ENCODE results near the gene RET. TPM values are rescaled to one million over a fixed set of nuclear protein-coding genes. Genes with fewer than 3 reads are reported as not detected.

The RET gene
- total RNA-seq, 1 experiment from 2014 or later, result not detected

DNA sequence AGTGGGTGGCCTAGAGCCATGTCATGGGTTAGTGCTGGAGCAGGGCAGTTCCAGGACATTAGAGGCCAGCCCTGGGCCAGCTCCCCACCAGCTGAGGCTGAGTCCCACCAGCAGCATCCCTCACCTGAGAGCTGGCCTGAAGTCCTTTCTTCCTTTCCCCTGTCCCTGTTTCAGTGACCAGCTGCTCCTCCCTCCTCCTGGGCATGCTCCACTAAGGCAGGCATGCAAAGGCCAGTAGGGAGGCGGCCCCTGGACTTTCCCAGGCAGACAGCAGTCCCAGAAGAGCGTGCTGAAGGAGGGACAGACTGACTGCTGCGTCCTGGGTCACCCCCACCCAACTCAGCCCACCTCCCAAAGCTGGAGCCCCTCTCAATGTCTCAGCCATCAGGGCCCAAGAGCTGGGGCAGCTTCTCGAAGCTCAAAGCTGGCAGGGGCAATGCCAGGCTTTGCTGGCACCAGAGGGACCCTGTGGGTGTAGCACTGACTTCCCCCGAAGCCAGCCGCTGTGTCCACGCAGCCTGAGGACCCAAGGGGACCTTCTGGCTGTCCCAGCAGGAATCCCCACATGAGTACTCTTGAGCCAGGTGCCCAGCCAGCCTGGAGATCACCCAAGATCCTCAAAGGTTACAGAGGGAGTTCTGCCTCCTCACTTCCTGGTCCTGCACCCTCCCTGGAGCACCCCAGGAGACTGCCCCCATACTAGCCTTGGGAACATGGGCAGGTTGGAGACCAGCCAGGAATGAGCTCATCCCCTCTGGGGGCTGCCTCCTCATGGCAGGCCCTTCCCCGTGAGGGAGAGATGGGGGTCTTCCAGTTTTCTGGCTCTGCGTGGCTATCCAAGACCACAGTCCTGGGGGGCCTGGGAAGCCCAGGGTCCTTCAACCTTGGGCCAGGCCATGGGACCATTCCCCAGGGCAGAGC is 35.2 kb upstream of the RET start:
- no peaks in the 10 kb centered on the region for H3K36me3 Mint-ChIP-seq (ENCODE audit: insufficient read depth, unreplicated experiment)
- H3K4me1 Mint-ChIP-seq (ENCODE audit: low read depth, unreplicated experiment), result no peaks in the 10 kb centered on the region
- H3K9me3 Mint-ChIP-seq (ENCODE audit: unreplicated experiment), result no peaks in the 10 kb centered on the region
- no TSS peak for BruUV-seq (replicated peaks)
- H3K4me1 ChIP-seq, result no peaks in the 10 kb centered on the region
- TF ChIP-seq, protein P1, sequence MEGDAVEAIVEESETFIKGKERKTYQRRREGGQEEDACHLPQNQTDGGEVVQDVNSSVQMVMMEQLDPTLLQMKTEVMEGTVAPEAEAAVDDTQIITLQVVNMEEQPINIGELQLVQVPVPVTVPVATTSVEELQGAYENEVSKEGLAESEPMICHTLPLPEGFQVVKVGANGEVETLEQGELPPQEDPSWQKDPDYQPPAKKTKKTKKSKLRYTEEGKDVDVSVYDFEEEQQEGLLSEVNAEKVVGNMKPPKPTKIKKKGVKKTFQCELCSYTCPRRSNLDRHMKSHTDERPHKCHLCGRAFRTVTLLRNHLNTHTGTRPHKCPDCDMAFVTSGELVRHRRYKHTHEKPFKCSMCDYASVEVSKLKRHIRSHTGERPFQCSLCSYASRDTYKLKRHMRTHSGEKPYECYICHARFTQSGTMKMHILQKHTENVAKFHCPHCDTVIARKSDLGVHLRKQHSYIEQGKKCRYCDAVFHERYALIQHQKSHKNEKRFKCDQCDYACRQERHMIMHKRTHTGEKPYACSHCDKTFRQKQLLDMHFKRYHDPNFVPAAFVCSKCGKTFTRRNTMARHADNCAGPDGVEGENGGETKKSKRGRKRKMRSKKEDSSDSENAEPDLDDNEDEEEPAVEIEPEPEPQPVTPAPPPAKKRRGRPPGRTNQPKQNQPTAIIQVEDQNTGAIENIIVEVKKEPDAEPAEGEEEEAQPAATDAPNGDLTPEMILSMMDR (IDR thresholded peaks at IDR 0.05; ENCODE audit: insufficient read depth in 1 of 2, low read depth in 1 of 2, low read length in 1 of 2, severe bottlenecking in 1 of 2, unreplicated experiment in 1 of 2), result no peak
- H3K27ac Mint-ChIP-seq (ENCODE audit: unreplicated experiment), result no peak overlapping the region
- CTCF ChIA-PET, result no interaction called here
- H3K36me3 ChIP-seq (ENCODE audit: control insufficient read depth, insufficient read depth, low read length), result no peaks in the 10 kb centered on the region
- H3K27me3 ChIP-seq (replicated peaks; ENCODE audit: control insufficient read depth, insufficient read depth, low read length), result no peaks in the 10 kb centered on the region
- DNase-seq, result peak in 1 of 2 experiments; percentile 31
- H3K4me3 ChIP-seq (ENCODE audit: low read depth, low read length), result no peak overlapping the region
- POLR2A ChIA-PET, result no interaction called here
- H3K4me3 Mint-ChIP-seq (ENCODE audit: unreplicated experiment), result no peak overlapping the region
- no peaks in the 10 kb centered on the region for H3K27me3 Mint-ChIP-seq (ENCODE audit: insufficient read depth, unreplicated experiment)
- no peaks in the 10 kb centered on the region for H3K9me3 ChIP-seq
- intact Hi-C loops (cut with micrococcal nuclease; ENCODE audit: unreplicated experiment), result no loop called here

GRCh38 chr10:43042503-43043341 is 34.1 kb upstream of the RET start:
- CTCF ChIA-PET, result interaction anchor here (0.7 kb wide), 1 partner anchor 178 kb away, joined by 3 read pairs; no protein-coding TSS in a partner anchor
- POLR2A ChIA-PET, result no interaction called here
- Mint-ChIP-seq H3K4me1 (ENCODE audit: low read depth, unreplicated experiment) (no peaks in the 10 kb centered on the region), H3K9me3 (ENCODE audit: unreplicated experiment) (no peaks in the 10 kb centered on the region), H3K27me3 (ENCODE audit: insufficient read depth, unreplicated experiment) (no peaks in the 10 kb centered on the region), H3K4me3 (ENCODE audit: unreplicated experiment) (no peak overlapping the region), H3K27ac (ENCODE audit: unreplicated experiment) (no peak overlapping the region), H3K36me3 (ENCODE audit: insufficient read depth, unreplicated experiment) (no peaks in the 10 kb centered on the region)
- intact Hi-C loops (cut with micrococcal nuclease; ENCODE audit: unreplicated experiment), result no loop called here
- Histone ChIP-seq H3K36me3 (ENCODE audit: control insufficient read depth, insufficient read depth, low read length) (no peaks in the 10 kb centered on the region), H3K9me3 (no peaks in the 10 kb centered on the region), H3K4me1 (no peaks in the 10 kb centered on the region), H3K4me3 (ENCODE audit: low read depth, low read length) (no peak overlapping the region), H3K27me3 (replicated peaks; ENCODE audit: control insufficient read depth, insufficient read depth, low read length) (no peaks in the 10 kb centered on the region)
- BruUV-seq (replicated peaks), result no TSS peak
- DNase-seq, result peak in 1 of 2 experiments; percentile 34
- TF ChIP-seq, protein P1 (IDR thresholded peaks at IDR 0.05; ENCODE audit: insufficient read depth in 1 of 2, low read depth in 1 of 2, low read length in 1 of 2, severe bottlenecking in 1 of 2, unreplicated experiment in 1 of 2), result no peak

DNA sequence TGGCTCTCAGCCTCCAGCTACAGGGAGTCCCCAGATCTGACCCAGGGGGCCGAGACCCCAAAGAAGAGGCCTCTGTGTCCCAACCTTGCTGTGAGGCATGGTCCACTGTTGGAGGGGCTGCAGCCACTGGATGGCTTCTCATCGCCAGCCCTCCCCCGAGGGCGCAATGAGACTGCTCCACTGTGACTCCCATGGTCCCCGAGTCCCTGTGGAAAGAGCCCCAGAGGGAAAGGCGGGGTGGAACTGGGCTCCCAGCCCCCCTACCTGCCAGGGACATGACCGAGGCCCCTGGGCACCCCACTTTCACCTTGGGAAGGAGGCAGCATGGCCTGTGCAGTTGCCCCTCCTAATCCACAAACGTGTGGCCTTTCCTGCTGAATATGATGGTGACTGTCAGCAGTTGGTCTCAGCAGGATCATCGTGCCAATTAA is 33.5 kb upstream of the RET start:
- H3K36me3 Mint-ChIP-seq (ENCODE audit: insufficient read depth, unreplicated experiment), result no peaks in the 10 kb centered on the region
- TF ChIP-seq, protein P1 (IDR thresholded peaks at IDR 0.05; ENCODE audit: insufficient read depth in 1 of 2, low read depth in 1 of 2, low read length in 1 of 2, severe bottlenecking in 1 of 2, unreplicated experiment in 1 of 2), result no peak
- Histone ChIP-seq H3K4me1 (no peaks in the 10 kb centered on the region), H3K36me3 (ENCODE audit: control insufficient read depth, insufficient read depth, low read length) (no peaks in the 10 kb centered on the region), H3K4me3 (ENCODE audit: low read depth, low read length) (no peak overlapping the region), H3K27me3 (replicated peaks; ENCODE audit: control insufficient read depth, insufficient read depth, low read length) (no peaks in the 10 kb centered on the region), H3K9me3 (no peaks in the 10 kb centered on the region)
- intact Hi-C loops (cut with micrococcal nuclease; ENCODE audit: unreplicated experiment), result no loop called here
- DNase-seq, result peak in 1 of 2 experiments; percentile 25
- no TSS peak for BruUV-seq (replicated peaks)
- H3K4me1 Mint-ChIP-seq (ENCODE audit: low read depth, unreplicated experiment), result no peaks in the 10 kb centered on the region
- H3K27me3 Mint-ChIP-seq (ENCODE audit: insufficient read depth, unreplicated experiment), result peaks cover 2% of the 10 kb centered on the region
- no peaks in the 10 kb centered on the region for H3K9me3 Mint-ChIP-seq (ENCODE audit: unreplicated experiment)
- no peak overlapping the region for H3K4me3 Mint-ChIP-seq (ENCODE audit: unreplicated experiment)
- ChIA-PET POLR2A (no interaction called here), CTCF (interaction anchor here (0.7 kb wide), 1 partner anchor 179 kb away, joined by 3 read pairs; no protein-coding TSS in a partner anchor)
- no peak overlapping the region for H3K27ac Mint-ChIP-seq (ENCODE audit: unreplicated experiment)
